ENCODE results near the gene KRTAP9-3.
"Not testable (repeated sequence)": the region's sequence is repeated elsewhere in the genome, so short reads cannot be mapped to it uniquely, and the experiment has no call there.

KRTAP9-3 gene

GRCh38 chr17:41263212-41263611, 31.0 kb downstream of the KRTAP9-3 start:
- no peaks in the 10 kb centered on the region for H3K4me1 ChIP-seq (ENCODE audit: insufficient read depth, poor library complexity, severe bottlenecking)
- no peaks in the 10 kb centered on the region for H3K27me3 ChIP-seq (ENCODE audit: insufficient read depth, poor library complexity, severe bottlenecking)
- H3K36me3 ChIP-seq (ENCODE audit: low read depth) = no peaks in the 10 kb centered on the region
- DNase-seq (ENCODE audit: low spot score) (no peak), ATAC-seq (ENCODE audit: low read depth) (no peak)
- no peak for TF ChIP-seq CTCF (IDR thresholded peaks at IDR 0.05; ENCODE audit: poor library complexity, severe bottlenecking)
- no peaks in the 10 kb centered on the region for H3K9me3 ChIP-seq (ENCODE audit: severe bottlenecking)
- no peak overlapping the region for H3K27ac ChIP-seq (ENCODE audit: poor library complexity, severe bottlenecking)
- no peak overlapping the region for H3K4me3 ChIP-seq (ENCODE audit: severe bottlenecking)

GRCh38 chr17:41264599-41264998, 32.4 kb downstream of the KRTAP9-3 start:
- Histone ChIP-seq H3K4me3 (ENCODE audit: severe bottlenecking) (no peak overlapping the region), H3K27ac (ENCODE audit: poor library complexity, severe bottlenecking) (no peak overlapping the region), H3K9me3 (ENCODE audit: severe bottlenecking) (no peaks in the 10 kb centered on the region), H3K36me3 (ENCODE audit: low read depth) (no peaks in the 10 kb centered on the region), H3K27me3 (ENCODE audit: insufficient read depth, poor library complexity, severe bottlenecking) (no peaks in the 10 kb centered on the region), H3K4me1 (ENCODE audit: insufficient read depth, poor library complexity, severe bottlenecking) (no peaks in the 10 kb centered on the region)
- ATAC-seq (ENCODE audit: low read depth) (no peak), DNase-seq (ENCODE audit: low spot score) (no peak)
- TF ChIP-seq CTCF (IDR thresholded peaks at IDR 0.05; ENCODE audit: poor library complexity, severe bottlenecking) = no peak

GRCh38 chr17:41265078-41265477, 32.8 kb downstream of the KRTAP9-3 start, which contains the start of gene KRTAP9-6:
Gene KRTAP9-6, plus strand, starts transcription at chr17:41265378. Its CDS starts 0 bp downstream, at chr17:41265378.
- no peak for ATAC-seq (ENCODE audit: low read depth)
- H3K9me3 ChIP-seq (ENCODE audit: severe bottlenecking) = no peaks in the 10 kb centered on the region
- no peaks in the 10 kb centered on the region for H3K27me3 ChIP-seq (ENCODE audit: insufficient read depth, poor library complexity, severe bottlenecking)
- DNase-seq (ENCODE audit: low spot score) = no peak
- H3K36me3 ChIP-seq (ENCODE audit: low read depth) = no peaks in the 10 kb centered on the region
- H3K27ac ChIP-seq (ENCODE audit: poor library complexity, severe bottlenecking) = no peak within 1 kb of the TSS
- no peak within 1 kb of the TSS for H3K4me3 ChIP-seq (ENCODE audit: severe bottlenecking)
- no peak for TF ChIP-seq CTCF (IDR thresholded peaks at IDR 0.05; ENCODE audit: poor library complexity, severe bottlenecking)
- H3K4me1 ChIP-seq (ENCODE audit: insufficient read depth, poor library complexity, severe bottlenecking) = no peaks in the 10 kb centered on the region

GRCh38 chr17:41267711-41268110, 35.5 kb downstream of the KRTAP9-3 start:
- H3K4me3 ChIP-seq (ENCODE audit: severe bottlenecking) = no peak overlapping the region
- H3K27me3 ChIP-seq (ENCODE audit: insufficient read depth, poor library complexity, severe bottlenecking) = no peaks in the 10 kb centered on the region
- DNase-seq (ENCODE audit: low spot score) = no peak
- ATAC-seq (ENCODE audit: low read depth) = no peak
- no peak for TF ChIP-seq CTCF (IDR thresholded peaks at IDR 0.05; ENCODE audit: poor library complexity, severe bottlenecking)
- no peak overlapping the region for H3K27ac ChIP-seq (ENCODE audit: poor library complexity, severe bottlenecking)
- H3K36me3 ChIP-seq (ENCODE audit: low read depth) = no peaks in the 10 kb centered on the region
- H3K9me3 ChIP-seq (ENCODE audit: severe bottlenecking) = no peaks in the 10 kb centered on the region
- H3K4me1 ChIP-seq (ENCODE audit: insufficient read depth, poor library complexity, severe bottlenecking) = no peaks in the 10 kb centered on the region

- H3K4me3 ChIP-seq (ENCODE audit: severe bottlenecking); H3K4me1 ChIP-seq (ENCODE audit: insufficient read depth, poor library complexity, severe bottlenecking); ATAC-seq (ENCODE audit: low read depth); H3K27ac ChIP-seq (ENCODE audit: poor library complexity, severe bottlenecking); DNase-seq (ENCODE audit: low spot score); H3K27me3 ChIP-seq (ENCODE audit: insufficient read depth, poor library complexity, severe bottlenecking); H3K9me3 ChIP-seq (ENCODE audit: severe bottlenecking); H3K36me3 ChIP-seq (ENCODE audit: low read depth): not testable (repeated sequence)
These were observed 39.1 kb downstream of the KRTAP9-3 start for GRCh38 chr17:41271323-41271722.
